Testis (tissue), 3 donors: ENCODE data around the gene ERMP1. TPM values are rescaled to one million over a fixed set of nuclear protein-coding genes. Genes with fewer than 3 reads are reported as not detected.

Experiments
- DNase-seq: peaks from one replicate; pipeline ENCODE4 v3.0.0-alpha.2; 2019
- H3K27ac ChIP-seq, 2 donors: fragments of 200-600 bp; sonication (generic); one replicate each; pipeline ENCODE4 v1.5.1; 2019
- H3K27me3 ChIP-seq: fragments of 200-600 bp; sonication (generic); one replicate; pipeline ENCODE4 v1.5.1; 2019
- H3K36me3 ChIP-seq: fragments of 200-600 bp; sonication (generic); one replicate; pipeline ENCODE4 v1.5.1; 2017; ENCODE audit warnings: low read depth; ENCODE audit errors: missing control alignments
- H3K4me1 ChIP-seq: fragments of 200-600 bp; sonication (generic); one replicate; pipeline ENCODE4 v1.5.1; 2019
- H3K4me3 ChIP-seq, 2 donors: fragments of 200-600 bp; sonication (generic); one replicate each; pipeline ENCODE4 v1.5.1; 2017 to 2019
- H3K9me3 ChIP-seq: fragments of 200-600 bp; sonication (generic); one replicate; pipeline ENCODE4 v1.5.1; 2017
- CTCF ChIP-seq, 3 experiments: fragments of 450-650 bp in 2 of 3; fragments of 200-600 bp in 1 of 3; sonication (generic) in 1 of 3; IDR thresholded peaks; one replicate each; pipeline ENCODE4 v1.5.1; 2016 to 2019; ENCODE audit warnings: antibody characterized with exemption in 3 of 3, mild to moderate bottlenecking in 2 of 3, moderate library complexity in 1 of 3
- POLR2A ChIP-seq: fragments of 450-650 bp; IDR thresholded peaks from one replicate; pipeline ENCODE4 v1.6.1; 2017; ENCODE audit warnings: antibody characterized with exemption, mild to moderate bottlenecking, moderate library complexity
- WGBS, 2 donors: methylation state at CpG; one replicate each; pipeline ENCODE4 v1.1.5; 2018; 5-methylcytosine and 5-hydroxymethylcytosine counted together
- intact Hi-C: fragments of 100-400 bp; cut with DNase I; formaldehyde crosslinking; loops from one replicate; pipeline ENCODE4 v1.15.1; 2023; ENCODE audit warnings: low total_unique reads
- polyA plus RNA-seq: library from polyadenylated mRNA; stranded (reverse); fragments of 350-450 nt; fragmentation: Illumina TruSeq; extraction: RNeasy Lipid Tissue Mini Kit (QIAGEN cat#74804); gene quantifications from one replicate; pipeline ENCODE4 v1.2.3, GENCODE V29; 2014; ENCODE audit warnings: low read depth, low replicate concordance; ENCODE audit not compliant: insufficient read depth
- total RNA-seq, 2 donors: library from RNA; depleted of rRNA; stranded (reverse); fragments of >200 nt; gene quantifications; one replicate each; pipeline ENCODE4 v1.2.3, GENCODE V29; 2016

Gene ERMP1
- total and polyA plus RNA-seq, 3 donors from 2014 or later, result 25.7 to 28.9 (median 28.4) TPM

GRCh38 chr9:5736563-5737346 is 96.2 kb downstream of the ERMP1 start:
- TF ChIP-seq POLR2A (no peak), CTCF (IDR thresholded peaks at IDR 0.05) (no peak)
- no peak for DNase-seq
- Histone ChIP-seq H3K9me3 (no peaks in the 10 kb centered on the region), H3K36me3 (no peaks in the 10 kb centered on the region), H3K4me1 (no peaks in the 10 kb centered on the region), H3K27me3 (no peaks in the 10 kb centered on the region), H3K27ac (no peak overlapping the region), H3K4me3 (no peak overlapping the region)
- intact Hi-C loops, result no loop called here
- 64 to 96% methylated on average over 2 of the region's 2 CpGs for WGBS, 2 donors

GRCh38 chr9:5735072-5735471 is 97.8 kb downstream of the ERMP1 start:
- no peaks in the 10 kb centered on the region for H3K27me3 ChIP-seq
- H3K9me3 ChIP-seq, result no peaks in the 10 kb centered on the region
- H3K27ac ChIP-seq, result no peak overlapping the region
- DNase-seq, result no peak
- no peak for TF ChIP-seq CTCF (IDR thresholded peaks at IDR 0.05)
- intact Hi-C loops, result no loop called here
- H3K4me1 ChIP-seq, result no peaks in the 10 kb centered on the region
- 96 to 97% methylated on average over 2 of the region's 2 CpGs for WGBS, 2 donors
- H3K36me3 ChIP-seq, result no peaks in the 10 kb centered on the region
- no peak overlapping the region for H3K4me3 ChIP-seq

Other genes with a start within 250 kb of the ERMP1 start
- gene RIC1, start 204.0 kb downstream of the ERMP1 start, total RNA-seq, result 10 to 100 TPM; 44.0 to 45.5 TPM
- 25.6 TPM for gene RIC1, start 204.0 kb downstream of the ERMP1 start, polyA plus RNA-seq
- not detected for gene MLANA, start 57.8 kb upstream of the ERMP1 start, total RNA-seq
- gene MLANA, start 57.8 kb upstream of the ERMP1 start, polyA plus RNA-seq, result not detected
- 10 to 100 TPM; 13.8 to 16.0 TPM for gene RANBP6, start 182.5 kb upstream of the ERMP1 start, total RNA-seq
- gene RANBP6, start 182.5 kb upstream of the ERMP1 start, polyA plus RNA-seq, result 6.9 TPM